ENCODE data around the gene EFCAB8. TPM values are rescaled to one million over a fixed set of nuclear protein-coding genes. Genes with fewer than 3 reads are reported as not detected.

Gene EFCAB8
- total RNA-seq, 1 donor from 2014 or later = 0.41 TPM

DNA sequence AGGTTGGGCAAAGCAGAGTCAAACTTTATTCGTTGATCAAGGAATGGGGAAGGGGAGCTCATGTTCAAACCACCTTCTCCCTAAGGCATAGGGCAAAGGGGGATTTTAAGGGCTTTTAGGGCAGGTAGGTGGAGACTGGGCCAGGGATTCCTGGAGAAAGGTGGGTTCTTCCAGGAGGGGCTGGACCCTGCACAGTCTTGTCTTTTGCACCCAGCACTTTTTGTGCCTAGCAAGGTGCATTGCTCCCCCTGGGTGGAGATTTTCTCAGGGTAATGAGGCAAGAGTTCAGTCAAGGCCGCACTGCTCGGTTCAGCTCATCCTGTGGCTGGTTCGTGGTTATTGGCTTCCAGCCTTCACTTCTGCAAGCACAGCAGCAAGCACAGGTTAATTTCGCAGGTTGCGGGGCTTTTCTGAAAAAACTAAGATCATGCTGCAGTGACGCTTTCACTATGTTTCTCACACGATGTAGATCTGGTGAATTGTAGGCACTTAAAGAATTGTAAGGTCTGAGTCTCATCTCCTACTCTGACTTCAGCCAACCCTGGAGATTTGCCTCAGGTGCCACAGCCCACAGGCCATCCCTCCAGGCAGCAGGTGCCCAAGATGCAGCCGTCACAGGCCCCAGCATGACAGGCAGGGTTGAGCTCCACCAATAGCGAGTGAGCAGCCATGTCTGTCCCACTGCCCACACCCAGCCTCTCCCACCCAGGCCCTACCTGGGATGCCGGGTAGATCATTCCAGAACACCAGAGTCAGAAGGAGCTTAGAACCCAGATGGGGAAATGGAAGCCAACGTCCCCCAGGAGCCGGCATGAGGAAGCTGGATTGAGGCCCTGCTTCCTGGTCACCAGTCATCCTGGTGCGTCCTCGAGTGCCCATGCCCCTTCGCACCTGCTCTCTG is 108.4 kb downstream of the EFCAB8 start:
- H3K27ac ChIP-seq (ENCODE audit: low read depth, low read length) = no peak overlapping the region
- H3K27me3 ChIP-seq (ENCODE audit: insufficient read depth, low read length) = no peaks in the 10 kb centered on the region
- no peaks in the 10 kb centered on the region for H3K36me3 ChIP-seq (ENCODE audit: insufficient read depth, low read length)
- Mint-ChIP-seq H3K27ac (ENCODE audit: unreplicated experiment) (no peak overlapping the region), H3K27me3 (ENCODE audit: low read depth, unreplicated experiment) (peaks cover 25% of the 10 kb centered on the region), H3K9me3 (ENCODE audit: unreplicated experiment) (peaks cover 2% of the 10 kb centered on the region), H3K4me3 (ENCODE audit: unreplicated experiment) (no peak overlapping the region), H3K36me3 (ENCODE audit: low read depth, unreplicated experiment) (no peaks in the 10 kb centered on the region), H3K4me1 (ENCODE audit: low read depth, unreplicated experiment) (no peaks in the 10 kb centered on the region)
- no peaks in the 10 kb centered on the region for H3K79me2 ChIP-seq (ENCODE audit: insufficient read depth, low read length)
- H3K4me2 ChIP-seq (ENCODE audit: low read length) = no peak overlapping the region
- no peaks in the 10 kb centered on the region for H3K9me3 ChIP-seq (ENCODE audit: insufficient read depth, low read depth, low read length)
- H3K4me1 ChIP-seq (ENCODE audit: insufficient read depth, low read length) = peaks cover 3% of the 10 kb centered on the region
- H3K9ac ChIP-seq (ENCODE audit: low read length) = no peak overlapping the region
- no peak overlapping the region for H3K4me3 ChIP-seq (ENCODE audit: insufficient read depth, low read depth, low read length)
- H4K20me1 ChIP-seq (ENCODE audit: insufficient read depth, low read length) = no peaks in the 10 kb centered on the region
- DNase-seq (ENCODE audit: low read depth) = no peak
- H2AFZ ChIP-seq (ENCODE audit: low read depth, low read length) = no peak overlapping the region
- FAIRE-seq = no peak
- TF ChIP-seq CTCF (IDR thresholded peaks at IDR 0.05; ENCODE audit: insufficient read depth, low read depth, low read length) (no peak), EZH2 (IDR thresholded peaks at IDR 0.05; ENCODE audit: insufficient read depth, low read length) (no peak)

DNA sequence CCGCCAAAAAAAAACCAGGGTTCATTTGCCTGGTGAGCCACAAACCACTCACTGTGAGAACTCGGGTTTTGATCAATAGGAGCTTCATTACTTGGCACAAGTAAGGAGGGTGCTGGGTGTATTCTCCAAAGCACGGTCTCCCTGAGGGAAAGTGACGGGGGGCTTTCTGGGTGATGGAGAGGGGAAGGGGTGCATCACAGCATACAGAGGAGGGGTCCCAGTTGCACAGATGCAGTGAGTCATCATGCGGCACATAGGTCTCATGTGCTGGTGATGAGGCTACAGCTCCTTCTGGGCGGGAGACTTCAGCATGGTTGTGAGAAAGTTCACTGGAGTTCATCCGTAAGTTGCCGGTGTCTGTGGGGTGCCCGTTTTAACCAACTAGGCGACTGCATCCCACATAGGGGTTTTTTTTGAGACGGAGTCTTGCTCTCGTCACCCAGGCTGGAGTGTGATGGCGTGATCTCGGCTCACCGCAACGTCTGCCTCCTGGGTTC is 109.3 kb downstream of the EFCAB8 start:
- no peak for DNase-seq (ENCODE audit: low read depth)
- peaks cover 3% of the 10 kb centered on the region for H3K4me1 ChIP-seq (ENCODE audit: insufficient read depth, low read length)
- TF ChIP-seq EZH2 (IDR thresholded peaks at IDR 0.05; ENCODE audit: insufficient read depth, low read length) (no peak), CTCF (IDR thresholded peaks at IDR 0.05; ENCODE audit: insufficient read depth, low read depth, low read length) (no peak)

More for the DNA sequence above, 109.3 kb downstream of the EFCAB8 start:
- Histone ChIP-seq H3K4me2 (ENCODE audit: low read length) (no peak overlapping the region), H4K20me1 (ENCODE audit: insufficient read depth, low read length) (no peaks in the 10 kb centered on the region), H3K36me3 (ENCODE audit: insufficient read depth, low read length) (no peaks in the 10 kb centered on the region), H3K9ac (ENCODE audit: low read length) (no peak overlapping the region), H3K27me3 (ENCODE audit: insufficient read depth, low read length) (no peaks in the 10 kb centered on the region), H3K27ac (ENCODE audit: low read depth, low read length) (no peak overlapping the region), H2AFZ (ENCODE audit: low read depth, low read length) (no peak overlapping the region), H3K4me3 (ENCODE audit: insufficient read depth, low read depth, low read length) (no peak overlapping the region), H3K9me3 (ENCODE audit: insufficient read depth, low read depth, low read length) (no peaks in the 10 kb centered on the region), H3K79me2 (ENCODE audit: insufficient read depth, low read length) (no peaks in the 10 kb centered on the region)
- peaks cover 2% of the 10 kb centered on the region for H3K9me3 Mint-ChIP-seq (ENCODE audit: unreplicated experiment)
- FAIRE-seq = no peak
- H3K4me3 Mint-ChIP-seq (ENCODE audit: unreplicated experiment) = no peak overlapping the region
- peaks cover under 1% of the 10 kb centered on the region for H3K36me3 Mint-ChIP-seq (ENCODE audit: low read depth, unreplicated experiment)
- peaks cover 22% of the 10 kb centered on the region for H3K27me3 Mint-ChIP-seq (ENCODE audit: low read depth, unreplicated experiment)
- no peaks in the 10 kb centered on the region for H3K4me1 Mint-ChIP-seq (ENCODE audit: low read depth, unreplicated experiment)
- H3K27ac Mint-ChIP-seq (ENCODE audit: unreplicated experiment) = no peak overlapping the region

All from astrocyte (in vitro differentiated cells and primary cell).